Kidney tubule cell (primary cell): ENCODE measurements around the gene ZDHHC8.
"Not testable (repeated sequence)": the region's sequence is repeated elsewhere in the genome, so short reads cannot be mapped to it uniquely, and the experiment has no call there.

Experiments used
- DNase-seq: peaks from one replicate; pipeline ENCODE4 v3.0.0-alpha.2; 2018; ENCODE audit warnings: low spot score

Gene ZDHHC8

GRCh38 chr22:20145206-20145831 is 13.7 kb downstream of the ZDHHC8 start:
- DNase-seq = no peak

GRCh38 chr22:20145832-20146223 is 14.2 kb downstream of the ZDHHC8 start:
- DNase-seq = no peak

- DNase-seq = no peak
Observed at GRCh38 chr22:20146777-20147176, 15.2 kb downstream of the ZDHHC8 start.

GRCh38 chr22:20147237-20147988 is 15.8 kb downstream of the ZDHHC8 start:
- no peak for DNase-seq

- no peak for DNase-seq
Observed at GRCh38 chr22:20148414-20148813, 16.8 kb downstream of the ZDHHC8 start.

- DNase-seq = no peak
Observed at GRCh38 chr22:20149257-20150250, 17.9 kb downstream of the ZDHHC8 start.

GRCh38 chr22:20150381-20151275 is 19.0 kb downstream of the ZDHHC8 start, which contains the start of gene CCDC188:
Gene CCDC188, minus strand, starts transcription at chr22:20151055. Its CDS starts 69 bp downstream, at chr22:20150986.
- no peak for DNase-seq

GRCh38 chr22:20151276-20151588 is 19.6 kb downstream of the ZDHHC8 start:
- no peak for DNase-seq

- DNase-seq = no peak
Observed at GRCh38 chr22:20152464-20152890, 20.9 kb downstream of the ZDHHC8 start.

- DNase-seq = no peak
Observed at GRCh38 chr22:20153945-20154344, 22.3 kb downstream of the ZDHHC8 start.

- DNase-seq = no peak
Observed at GRCh38 chr22:20154602-20155187, 23.1 kb downstream of the ZDHHC8 start.

- DNase-seq = peak; percentile 54
Observed at GRCh38 chr22:20155330-20156041, 23.9 kb downstream of the ZDHHC8 start.

- DNase-seq = no peak
Observed at GRCh38 chr22:20156042-20156389, 24.4 kb downstream of the ZDHHC8 start.

- peak; percentile 76 for DNase-seq
Observed at GRCh38 chr22:20156611-20157429, 25.2 kb downstream of the ZDHHC8 start.

GRCh38 chr22:20157430-20158183 is 26.0 kb downstream of the ZDHHC8 start:
- DNase-seq = no peak

- no peak for DNase-seq
Observed at GRCh38 chr22:20158391-20159036, 26.9 kb downstream of the ZDHHC8 start.

- DNase-seq = no peak
Observed at GRCh38 chr22:20159076-20159475, 27.5 kb downstream of the ZDHHC8 start.

GRCh38 chr22:20159531-20159930 is 27.9 kb downstream of the ZDHHC8 start:
- not testable (repeated sequence) for DNase-seq
